HAP-1 (cell line): Measurements from ENCODE around the gene DVL2.

Experiments
- DNase-seq, 2 experiments: peaks; one replicate each; pipeline ENCODE4 v3.0.0-alpha.2; 2016 to 2020; ENCODE audit warnings: low spot score in 2 of 2
- H3K27me3 ChIP-seq: fragments of 250-450 bp; sonication (Bioruptor Pico); 2 replicates; pipeline ENCODE4 v1.5.1; 2020; ENCODE audit warnings: low read depth, mild to moderate bottlenecking, moderate library complexity
- H3K36me3 ChIP-seq: fragments of 250-450 bp; sonication (Bioruptor Pico); replicated peaks from 2 replicates; pipeline ENCODE4 v1.5.1; 2020; ENCODE audit warnings: mild to moderate bottlenecking
- H3K4me1 ChIP-seq: fragments of 250-450 bp; sonication (Bioruptor Pico); 2 replicates; pipeline ENCODE4 v1.5.1; 2020; ENCODE audit warnings: mild to moderate bottlenecking
- H3K4me3 ChIP-seq: fragments of 250-450 bp; sonication (Bioruptor Pico); 2 replicates; pipeline ENCODE4 v1.5.1; 2020; ENCODE audit warnings: mild to moderate bottlenecking, moderate library complexity
- H3K9me3 ChIP-seq: fragments of 250-450 bp; sonication (Bioruptor Pico); 2 replicates; pipeline ENCODE4 v1.5.1; 2020; ENCODE audit warnings: mild to moderate bottlenecking, moderate library complexity
- in situ Hi-C: fragments of 300-500 bp; cut with MboI; formaldehyde crosslinking; loops from 3 replicates; pipeline ENCODE4 v1.14.3; 2020; ENCODE audit warnings: low sequenced_read_pairs, inconsistent platforms, mixed read lengths

DVL2 gene

GRCh38 chr17:7234083-7234951 lies at the start of gene DVL2:
TSS of gene DVL2 (minus strand) at chr17:7234517. CDS start at chr17:7234262, 255 bp downstream.
- peak within 1 kb of the TSS; percentile 87 for H3K4me3 ChIP-seq
- H3K4me1 ChIP-seq: peaks cover 16% of the 10 kb centered on the region
- H3K27me3 ChIP-seq: no peaks in the 10 kb centered on the region
- H3K36me3 ChIP-seq: peaks cover 53% of the 10 kb centered on the region
- in situ Hi-C loops: loop anchor here (25.0 kb wide), 1 partner anchor 928 kb away; the partner anchor contains the start of genes PER1 and VAMP2
- DNase-seq: peak; percentile 97
- H3K9me3 ChIP-seq: no peaks in the 10 kb centered on the region; the same call in 1 of the 2 replicates

- in situ Hi-C loops: loop anchor here (5.0 kb wide), 1 partner anchor 64 kb away; no protein-coding TSS in a partner anchor
- no peaks in the 10 kb centered on the region; the same call in 1 of the 2 replicates for H3K36me3 ChIP-seq
- no peaks in the 10 kb centered on the region for H3K9me3 ChIP-seq
- H3K4me3 ChIP-seq: no peak overlapping the region
- H3K27me3 ChIP-seq: no peaks in the 10 kb centered on the region
- DNase-seq: no peak
- H3K4me1 ChIP-seq: peaks cover 8% of the 10 kb centered on the region
Observed at GRCh38 chr17:7283471-7284216, 49.3 kb upstream of the DVL2 start.

GRCh38 chr17:7282752-7283321 lies 48.5 kb upstream of the DVL2 start:
- no peaks in the 10 kb centered on the region for H3K27me3 ChIP-seq
- no peaks in the 10 kb centered on the region; the same call in 1 of the 2 replicates for H3K36me3 ChIP-seq
- in situ Hi-C loops: loop anchor here (5.0 kb wide), 1 partner anchor 64 kb away; no protein-coding TSS in a partner anchor
- no peak for DNase-seq
- H3K9me3 ChIP-seq: no peaks in the 10 kb centered on the region
- H3K4me1 ChIP-seq: peaks cover 8% of the 10 kb centered on the region
- H3K4me3 ChIP-seq: no peak overlapping the region; the same call in 1 of the 2 replicates

GRCh38 chr17:7281953-7282751 lies 47.8 kb upstream of the DVL2 start:
- in situ Hi-C loops: loop anchor here (5.0 kb wide), 1 partner anchor 65 kb away; no protein-coding TSS in a partner anchor
- H3K4me1 ChIP-seq: peaks cover 8% of the 10 kb centered on the region
- H3K36me3 ChIP-seq: no peaks in the 10 kb centered on the region; the same call in 1 of the 2 replicates
- no peaks in the 10 kb centered on the region for H3K9me3 ChIP-seq
- peak in 1 of 2 experiments; percentile 35 for DNase-seq
- H3K4me3 ChIP-seq: peak overlapping the region; percentile 75
- H3K27me3 ChIP-seq: no peaks in the 10 kb centered on the region

- no peaks in the 10 kb centered on the region for H3K27me3 ChIP-seq
- peaks cover 8% of the 10 kb centered on the region for H3K4me1 ChIP-seq
- no peaks in the 10 kb centered on the region for H3K9me3 ChIP-seq
- H3K36me3 ChIP-seq: no peaks in the 10 kb centered on the region; the same call in 1 of the 2 replicates
- in situ Hi-C loops: loop anchor here (5.0 kb wide), 1 partner anchor 66 kb away; no protein-coding TSS in a partner anchor
- DNase-seq: peak; percentile 95 to 99
- peak within 1 kb of the TSS; percentile 75 for H3K4me3 ChIP-seq
Observed at GRCh38 chr17:7281074-7281952, 47.0 kb upstream of the DVL2 start, which contains the start of gene SLC2A4. TSS of gene SLC2A4 (plus strand) at chr17:7281718. CDS start at chr17:7281935, 217 bp downstream.

- Histone ChIP-seq H3K36me3 (no peaks in the 10 kb centered on the region), H3K4me3 (peak overlapping the region; percentile 75), H3K4me1 (peaks cover 8% of the 10 kb centered on the region), H3K9me3 (no peaks in the 10 kb centered on the region), H3K27me3 (no peaks in the 10 kb centered on the region)
- DNase-seq: peak; percentile 85 to 92
- in situ Hi-C loops: loop anchor here (5.0 kb wide), 1 partner anchor 67 kb away; no protein-coding TSS in a partner anchor
Observed at GRCh38 chr17:7280519-7281073, 46.3 kb upstream of the DVL2 start.

- Histone ChIP-seq H3K27me3 (no peaks in the 10 kb centered on the region), H3K36me3 (no peaks in the 10 kb centered on the region), H3K4me1 (peaks cover 8% of the 10 kb centered on the region), H3K4me3 (no peak overlapping the region), H3K9me3 (no peaks in the 10 kb centered on the region)
- in situ Hi-C loops: no loop called here
- no peak for DNase-seq
Observed at GRCh38 chr17:7279448-7279847, 45.1 kb upstream of the DVL2 start.

GRCh38 chr17:7266784-7267183 lies 32.5 kb upstream of the DVL2 start:
- Histone ChIP-seq H3K4me1 (peaks cover 29% of the 10 kb centered on the region), H3K36me3 (no peaks in the 10 kb centered on the region), H3K27me3 (no peaks in the 10 kb centered on the region), H3K9me3 (no peaks in the 10 kb centered on the region), H3K4me3 (no peak overlapping the region)
- DNase-seq: no peak
- in situ Hi-C loops: no loop called here

- Histone ChIP-seq H3K9me3 (no peaks in the 10 kb centered on the region), H3K4me1 (peaks cover 29% of the 10 kb centered on the region), H3K36me3 (peaks cover 15% of the 10 kb centered on the region), H3K4me3 (no peak overlapping the region), H3K27me3 (no peaks in the 10 kb centered on the region)
- DNase-seq: peak in 1 of 2 experiments; percentile 17
- in situ Hi-C loops: no loop called here
Observed at GRCh38 chr17:7263801-7264078, 29.4 kb upstream of the DVL2 start.

- Histone ChIP-seq H3K36me3 (peaks cover 21% of the 10 kb centered on the region), H3K9me3 (no peaks in the 10 kb centered on the region), H3K27me3 (no peaks in the 10 kb centered on the region), H3K4me1 (peaks cover 29% of the 10 kb centered on the region), H3K4me3 (no peak overlapping the region)
- in situ Hi-C loops: no loop called here
- DNase-seq: peak; percentile 46 to 82
Observed at GRCh38 chr17:7262935-7263800, 28.9 kb upstream of the DVL2 start.

GRCh38 chr17:7262192-7262934 lies 28.0 kb upstream of the DVL2 start, which contains the start of gene CLDN7:
TSS of gene CLDN7 (minus strand) at chr17:7262478. CDS start at chr17:7262043, 435 bp downstream.
- in situ Hi-C loops: no loop called here
- Histone ChIP-seq H3K4me3 (no peak within 1 kb of the TSS), H3K27me3 (no peaks in the 10 kb centered on the region), H3K9me3 (no peaks in the 10 kb centered on the region), H3K36me3 (peaks cover 28% of the 10 kb centered on the region), H3K4me1 (peaks cover 29% of the 10 kb centered on the region)
- DNase-seq: no peak
